Parathyroid adenoma (tissue), 2 donors: ENCODE data around the gene CADPS.
A peak's percentile ranks its signal among the peaks of the same experiment; 100 is the strongest.

Experiments
- H2AFZ ChIP-seq: fragments of 300-600 bp; sonication (generic); one replicate; pipeline ENCODE4 v1.7.0; 2017; ENCODE audit warnings: antibody characterized with exemption, mild to moderate bottlenecking
- H3K27ac ChIP-seq: fragments of 300-600 bp; sonication (generic); one replicate; pipeline ENCODE4 v1.7.0; 2017
- H3K27me3 ChIP-seq: fragments of 300-600 bp; sonication (generic); one replicate; pipeline ENCODE4 v1.7.0; 2017; ENCODE audit warnings: low read length; ENCODE audit not compliant: control insufficient read depth, insufficient read depth
- H3K36me3 ChIP-seq: fragments of 300-600 bp; sonication (generic); one replicate; pipeline ENCODE4 v1.7.0; 2017; ENCODE audit warnings: low read length; ENCODE audit not compliant: control insufficient read depth, insufficient read depth
- H3K4me1 ChIP-seq: fragments of 300-600 bp; sonication (generic); one replicate; pipeline ENCODE4 v1.7.0; 2017; ENCODE audit warnings: control low read depth
- H3K4me2 ChIP-seq: fragments of 300-600 bp; sonication (generic); one replicate; pipeline ENCODE4 v1.7.0; 2017; ENCODE audit warnings: low read length
- H3K4me3 ChIP-seq: fragments of 300-600 bp; sonication (generic); one replicate; pipeline ENCODE4 v1.7.0; 2017; ENCODE audit warnings: low read depth, low read length
- H3K79me2 ChIP-seq: fragments of 300-600 bp; sonication (generic); one replicate; pipeline ENCODE4 v1.7.0; 2017; ENCODE audit warnings: control low read depth
- H3K9ac ChIP-seq: fragments of 300-600 bp; sonication (generic); one replicate; pipeline ENCODE4 v1.7.0; 2017; ENCODE audit warnings: mild to moderate bottlenecking
- H3K9me3 ChIP-seq: fragments of 300-600 bp; sonication (generic); one replicate; pipeline ENCODE4 v1.7.0; 2017; ENCODE audit warnings: low read length; ENCODE audit not compliant: control insufficient read depth
- TF ChIP-seq, protein P1 (sequence below): fragments of 300-600 bp; sonication (generic); IDR thresholded peaks from one replicate; pipeline ENCODE4 v1.7.0; 2017; ENCODE audit warnings: antibody characterized with exemption, mild to moderate bottlenecking
- donor health status: primary hyperparathyroidism.

CADPS gene

GRCh38 chr3:62371720-62372591, 503.3 kb downstream of the CADPS start:
- TF ChIP-seq, protein P1, sequence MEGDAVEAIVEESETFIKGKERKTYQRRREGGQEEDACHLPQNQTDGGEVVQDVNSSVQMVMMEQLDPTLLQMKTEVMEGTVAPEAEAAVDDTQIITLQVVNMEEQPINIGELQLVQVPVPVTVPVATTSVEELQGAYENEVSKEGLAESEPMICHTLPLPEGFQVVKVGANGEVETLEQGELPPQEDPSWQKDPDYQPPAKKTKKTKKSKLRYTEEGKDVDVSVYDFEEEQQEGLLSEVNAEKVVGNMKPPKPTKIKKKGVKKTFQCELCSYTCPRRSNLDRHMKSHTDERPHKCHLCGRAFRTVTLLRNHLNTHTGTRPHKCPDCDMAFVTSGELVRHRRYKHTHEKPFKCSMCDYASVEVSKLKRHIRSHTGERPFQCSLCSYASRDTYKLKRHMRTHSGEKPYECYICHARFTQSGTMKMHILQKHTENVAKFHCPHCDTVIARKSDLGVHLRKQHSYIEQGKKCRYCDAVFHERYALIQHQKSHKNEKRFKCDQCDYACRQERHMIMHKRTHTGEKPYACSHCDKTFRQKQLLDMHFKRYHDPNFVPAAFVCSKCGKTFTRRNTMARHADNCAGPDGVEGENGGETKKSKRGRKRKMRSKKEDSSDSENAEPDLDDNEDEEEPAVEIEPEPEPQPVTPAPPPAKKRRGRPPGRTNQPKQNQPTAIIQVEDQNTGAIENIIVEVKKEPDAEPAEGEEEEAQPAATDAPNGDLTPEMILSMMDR, result no peak
- Histone ChIP-seq H3K36me3 (no peaks in the 10 kb centered on the region), H3K9me3 (no peaks in the 10 kb centered on the region), H2AFZ (peak overlapping the region; percentile 14), H3K4me3 (no peak overlapping the region), H3K79me2 (no peaks in the 10 kb centered on the region), H3K9ac (no peak overlapping the region), H3K4me1 (no peaks in the 10 kb centered on the region), H3K4me2 (no peak overlapping the region), H3K27ac (no peak overlapping the region), H3K27me3 (peaks cover 40% of the 10 kb centered on the region)

DNA sequence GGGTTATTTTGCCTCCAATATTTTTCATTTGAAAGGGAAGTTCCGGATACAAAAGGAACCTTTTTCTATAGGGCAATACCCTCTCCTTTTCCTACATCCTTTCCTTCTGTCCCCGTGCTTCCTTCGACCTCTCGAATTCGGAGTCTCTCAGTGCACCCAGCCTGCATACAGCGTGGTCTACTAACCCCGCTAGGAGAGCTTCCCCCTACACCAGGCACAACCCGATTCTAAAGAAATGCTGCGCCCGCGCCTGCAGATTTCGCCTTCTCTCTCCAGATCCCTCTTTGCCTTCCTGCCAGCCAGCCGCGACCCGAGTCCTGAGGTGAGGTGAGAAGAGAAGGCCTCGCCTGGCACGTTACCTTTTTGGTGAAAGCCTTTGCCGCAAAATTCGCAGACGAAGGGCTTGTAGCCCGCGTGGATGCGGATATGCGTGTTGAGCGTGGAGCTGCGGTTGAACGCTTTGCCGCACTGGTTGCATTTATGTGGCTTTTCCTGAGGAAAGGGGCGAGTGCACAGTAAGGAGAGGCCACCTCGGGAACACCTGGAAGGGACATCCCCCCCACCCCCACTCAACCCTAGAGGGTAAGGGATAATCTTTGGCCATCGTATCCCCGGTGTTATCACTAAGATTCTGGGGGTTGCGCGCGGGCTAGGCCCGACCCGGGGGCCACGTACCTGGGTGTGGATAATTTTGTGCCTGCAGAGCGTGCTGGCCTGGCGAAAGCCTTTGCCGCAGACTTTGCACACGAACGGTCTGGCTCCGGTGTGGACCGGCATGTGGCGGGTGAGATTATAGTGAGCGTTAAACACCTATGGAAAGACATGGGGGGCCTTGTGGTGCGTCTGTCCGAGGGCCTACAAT, 504.1 kb downstream of the CADPS start:
- H2AFZ ChIP-seq, result no peak overlapping the region
- H3K27me3 ChIP-seq, result peaks cover 34% of the 10 kb centered on the region
- H3K79me2 ChIP-seq, result no peaks in the 10 kb centered on the region
- no peaks in the 10 kb centered on the region for H3K4me1 ChIP-seq
- H3K9me3 ChIP-seq, result no peaks in the 10 kb centered on the region
- H3K4me3 ChIP-seq, result no peak overlapping the region
- H3K4me2 ChIP-seq, result no peak overlapping the region
- no peaks in the 10 kb centered on the region for H3K36me3 ChIP-seq
- no peak overlapping the region for H3K9ac ChIP-seq
- TF ChIP-seq, protein P1, result no peak
- no peak overlapping the region for H3K27ac ChIP-seq

- Histone ChIP-seq H3K4me2 (no peak overlapping the region), H2AFZ (no peak overlapping the region), H3K4me1 (no peaks in the 10 kb centered on the region), H3K27ac (no peak overlapping the region), H3K9ac (no peak overlapping the region), H3K79me2 (no peaks in the 10 kb centered on the region), H3K4me3 (no peak overlapping the region), H3K36me3 (no peaks in the 10 kb centered on the region), H3K27me3 (peaks cover 28% of the 10 kb centered on the region), H3K9me3 (no peaks in the 10 kb centered on the region)
- TF ChIP-seq, protein P1, result no peak
Observed at GRCh38 chr3:62370112-62370857, 504.9 kb downstream of the CADPS start.

- Histone ChIP-seq H3K9ac (no peak overlapping the region), H3K27me3 (peaks cover 25% of the 10 kb centered on the region), H3K4me3 (no peak overlapping the region), H3K4me1 (no peaks in the 10 kb centered on the region), H3K9me3 (no peaks in the 10 kb centered on the region), H2AFZ (no peak overlapping the region), H3K4me2 (no peak overlapping the region), H3K36me3 (no peaks in the 10 kb centered on the region), H3K27ac (no peak overlapping the region), H3K79me2 (no peaks in the 10 kb centered on the region)
- TF ChIP-seq, protein P1, result no peak
Observed at GRCh38 chr3:62369476-62369743, 505.8 kb downstream of the CADPS start.
